Stimulated activated CD8-positive, alpha-beta memory T cell treated with anti-CD3 and anti-CD28 coated beads, Interleukin-7, amount 100 ng/mL, for 1 hour (primary cell): ENCODE results near the gene XRN2.

Experiments
- DNase-seq, 2 donors: peaks; one replicate each; pipeline ENCODE4 v3.0.0-alpha.2; 2020; ENCODE audit warnings: low read depth in 2 of 2

Gene XRN2

DNA sequence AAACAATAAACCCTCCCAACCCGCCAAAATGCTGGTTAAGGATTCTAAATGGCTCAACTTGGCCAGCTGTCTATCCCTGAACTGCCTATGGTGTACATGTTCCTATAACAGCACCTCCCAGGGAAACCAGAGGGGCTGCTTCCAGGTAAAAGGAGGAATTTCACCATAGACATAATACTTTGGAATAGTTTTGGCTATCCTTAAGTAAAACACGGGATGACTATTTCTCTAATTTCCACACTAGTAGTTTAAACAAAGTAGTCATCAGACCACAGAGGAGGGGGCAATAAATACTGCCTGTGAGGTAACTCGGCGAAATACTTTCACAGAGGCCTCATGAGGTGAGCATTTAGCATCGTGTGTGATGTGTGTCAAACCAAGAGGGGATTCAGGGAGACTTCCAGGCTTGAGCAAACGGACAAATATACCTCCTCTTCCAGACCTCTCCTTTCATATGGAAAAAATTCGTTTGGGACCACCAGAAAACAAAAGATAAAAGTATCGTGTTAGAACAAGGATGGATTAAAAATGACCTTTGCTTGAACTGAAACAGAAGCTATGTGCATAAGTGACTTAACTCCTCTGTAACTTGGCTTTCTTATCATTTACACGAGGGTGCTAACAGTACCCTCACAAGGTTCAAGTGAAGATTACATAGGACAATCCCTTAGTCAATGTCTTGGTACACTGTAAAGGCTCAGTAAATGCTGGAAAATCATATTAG, 1.0 kb upstream of the XRN2 start:
- no peak for DNase-seq

- DNase-seq = no peak
Observed at GRCh38 chr20:21302664-21303060, 469 bp upstream of the XRN2 start.

DNA sequence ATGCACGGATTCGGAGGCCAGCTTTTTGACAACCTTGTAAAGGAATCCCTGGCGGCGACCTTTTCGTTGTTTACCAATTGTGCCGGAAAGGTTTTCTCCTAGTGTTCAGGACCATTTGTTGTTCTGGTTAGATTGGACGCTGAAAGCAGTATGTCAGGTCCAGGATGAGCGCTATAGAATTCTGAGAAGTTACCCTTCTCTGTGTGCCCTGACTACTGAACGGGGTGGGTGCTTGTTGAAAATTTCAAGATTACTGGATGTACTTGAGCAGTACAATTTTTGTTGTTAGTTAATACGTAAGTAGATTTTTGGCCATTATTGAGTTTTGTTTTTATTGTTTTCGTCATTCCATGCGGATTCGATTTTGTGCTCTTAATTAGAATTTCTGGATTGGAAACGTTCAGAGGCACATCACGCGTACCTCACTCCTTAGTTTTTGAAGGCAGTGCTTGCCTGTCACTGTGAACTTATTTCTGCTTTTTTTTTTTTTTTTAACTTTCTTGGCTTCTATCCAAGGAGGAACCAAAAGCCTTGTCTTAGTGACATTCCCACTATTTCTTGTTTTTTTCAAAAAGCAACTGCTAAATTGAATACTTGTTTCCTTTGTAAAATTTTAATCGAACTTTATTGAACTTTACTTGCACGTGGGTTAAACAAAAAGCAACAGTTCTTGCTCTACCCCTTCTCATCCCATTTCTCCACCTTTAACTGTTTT, 898 bp downstream of the XRN2 start:
- DNase-seq = no peak

- DNase-seq = no peak
Observed at GRCh38 chr20:21308340-21308739, 5.2 kb downstream of the XRN2 start.

GRCh38 chr20:21309678-21310467, 6.7 kb downstream of the XRN2 start:
- no peak for DNase-seq

- no peak for DNase-seq
Observed at GRCh38 chr20:21312813-21313474, 9.8 kb downstream of the XRN2 start.

GRCh38 chr20:21315138-21315537, 12.0 kb downstream of the XRN2 start:
- DNase-seq = no peak

DNA sequence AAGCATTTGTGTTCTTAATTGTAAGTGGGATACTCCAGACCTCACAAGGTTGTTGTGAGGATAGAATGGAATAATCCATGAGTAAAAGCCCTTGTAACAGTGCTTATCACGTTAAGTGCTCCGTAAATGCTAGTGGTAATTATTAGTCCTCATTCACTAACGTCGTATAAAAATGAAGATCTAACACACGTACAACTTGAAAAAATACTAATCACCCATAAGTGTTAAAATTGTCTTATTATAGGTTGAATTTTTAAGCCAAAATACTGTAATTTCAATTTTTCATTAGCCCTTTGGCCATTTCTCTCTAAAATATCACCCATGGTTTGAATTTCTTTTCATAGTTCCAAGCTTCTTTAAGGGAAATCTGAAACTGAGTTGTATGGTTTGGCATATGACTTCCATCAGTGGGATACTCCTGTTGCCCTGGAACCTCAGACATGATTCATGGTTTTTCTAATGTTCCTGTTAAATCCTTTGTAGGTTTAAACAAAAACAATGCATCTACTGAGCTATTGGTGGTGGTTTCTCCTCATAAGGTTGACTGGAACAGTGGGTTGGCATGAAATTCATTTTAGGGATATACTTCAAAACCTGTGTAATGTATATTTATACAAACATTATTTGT, 19.1 kb downstream of the XRN2 start:
- no peak for DNase-seq

DNA sequence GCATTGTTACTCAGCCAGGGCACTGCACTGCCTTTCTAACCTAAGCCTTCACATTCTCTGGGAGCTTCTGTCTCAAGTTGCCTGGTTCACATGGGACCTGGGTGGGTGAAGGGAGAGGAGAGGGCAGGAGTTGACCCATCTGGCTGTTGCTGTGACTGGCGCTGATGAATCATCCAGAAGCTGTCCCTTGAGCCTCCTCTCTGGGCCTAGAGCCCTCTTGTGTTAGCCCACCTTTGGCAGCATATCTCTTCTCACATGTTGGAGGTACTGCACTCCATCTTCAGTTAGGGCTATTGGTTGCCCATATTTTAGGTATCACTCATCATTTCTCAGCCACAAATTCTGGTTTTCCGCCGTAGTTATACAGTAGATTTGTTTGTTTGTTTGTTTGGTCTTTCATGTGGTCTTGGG, 19.8 kb downstream of the XRN2 start:
- no peak for DNase-seq

DNA sequence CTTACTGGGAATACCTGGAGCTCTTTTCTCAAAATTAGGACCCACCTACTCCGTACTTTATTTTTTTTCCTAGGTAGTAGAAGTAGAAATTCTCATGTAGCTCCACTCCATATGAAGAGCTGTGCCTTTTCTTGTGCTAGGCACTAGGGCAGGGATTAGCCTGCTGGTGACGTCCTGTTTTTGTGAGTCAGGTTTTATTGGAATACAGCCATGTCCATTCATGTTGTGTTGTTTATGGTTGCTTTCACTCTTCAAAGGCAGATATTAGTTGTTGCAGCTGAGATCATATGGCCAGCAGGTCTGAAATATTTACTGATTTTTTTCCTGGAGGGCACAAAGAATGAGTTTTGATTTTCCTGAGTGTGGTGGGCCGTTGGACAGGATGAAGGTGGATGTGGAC, 20.5 kb downstream of the XRN2 start:
- no peak for DNase-seq

DNA sequence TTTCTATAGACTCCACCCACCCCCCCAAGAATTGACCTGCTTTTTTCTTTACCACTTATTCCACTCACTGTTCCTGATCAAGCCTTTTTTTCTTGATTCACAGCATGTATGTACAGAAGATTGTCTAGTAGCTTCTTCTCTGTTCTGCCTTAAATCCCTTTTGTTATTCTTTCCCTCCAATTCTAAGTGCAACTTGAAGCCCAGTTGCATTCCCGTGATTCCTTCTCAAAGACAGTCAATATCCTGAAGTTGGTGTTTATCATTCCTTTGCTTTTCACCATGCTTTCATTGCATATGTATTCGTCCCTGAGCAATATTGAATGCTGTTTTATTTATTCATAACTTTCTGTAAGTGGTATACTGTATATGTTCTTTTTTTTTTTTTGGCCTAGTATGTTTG, 21.0 kb downstream of the XRN2 start:
- DNase-seq = no peak

- DNase-seq = no peak
Observed at GRCh38 chr20:21325296-21325695, 22.2 kb downstream of the XRN2 start.

DNA sequence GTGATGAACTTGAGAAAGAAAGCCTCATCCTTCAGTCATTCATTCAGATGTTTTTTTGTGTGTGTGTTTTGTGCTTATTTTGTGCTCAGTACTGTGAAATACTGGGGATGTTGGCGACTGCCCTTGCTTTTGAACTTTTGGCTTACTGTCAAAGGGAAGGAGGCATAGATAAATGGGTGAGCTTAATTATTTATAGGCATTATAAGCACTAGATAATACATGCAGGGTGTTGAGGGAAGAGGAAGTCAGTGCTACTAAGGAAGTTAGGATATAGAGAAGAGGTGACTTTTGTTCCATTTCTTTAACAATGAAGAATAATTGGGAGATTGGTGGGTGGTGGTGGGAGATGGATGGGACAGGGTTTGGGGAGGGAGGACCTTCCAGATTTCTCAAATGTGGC, 23.6 kb downstream of the XRN2 start:
- no peak for DNase-seq

DNA sequence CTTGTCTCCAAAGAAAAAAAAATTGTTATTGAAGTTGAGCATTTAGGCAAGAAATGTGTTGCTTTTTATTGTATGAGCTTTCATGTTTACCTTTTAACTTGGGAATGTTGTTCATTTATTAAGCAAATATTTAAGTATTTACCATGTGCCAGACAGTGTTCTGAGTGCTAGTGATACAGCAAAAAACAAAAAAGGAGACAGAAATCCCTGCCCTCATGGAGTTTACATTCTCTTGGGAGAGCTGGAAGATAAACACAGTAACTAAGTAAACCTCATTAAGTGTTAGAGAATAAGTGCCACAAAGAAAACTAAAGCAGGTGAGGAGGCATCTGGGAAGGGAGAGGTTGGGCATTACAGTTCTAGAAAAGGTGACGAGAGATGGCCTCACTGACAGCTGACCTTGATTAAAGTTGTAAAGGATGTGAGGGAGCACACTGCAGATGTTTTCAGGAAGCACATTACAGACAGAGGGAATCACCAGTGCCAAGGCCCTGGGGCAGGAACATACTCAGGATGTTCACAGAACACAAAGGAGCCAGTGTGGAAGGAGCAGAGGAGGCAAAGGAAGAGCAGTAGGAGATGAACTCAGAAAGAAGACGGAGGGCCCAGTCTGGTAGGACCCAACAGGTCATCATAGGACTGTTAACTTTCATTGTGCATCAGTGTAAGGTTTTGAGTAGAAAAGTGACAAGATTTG, 33.5 kb downstream of the XRN2 start:
- DNase-seq = no peak

- DNase-seq = no peak
Observed at GRCh38 chr20:21338291-21338690, 35.2 kb downstream of the XRN2 start.

GRCh38 chr20:21339499-21339898, 36.4 kb downstream of the XRN2 start:
- DNase-seq = no peak

DNA sequence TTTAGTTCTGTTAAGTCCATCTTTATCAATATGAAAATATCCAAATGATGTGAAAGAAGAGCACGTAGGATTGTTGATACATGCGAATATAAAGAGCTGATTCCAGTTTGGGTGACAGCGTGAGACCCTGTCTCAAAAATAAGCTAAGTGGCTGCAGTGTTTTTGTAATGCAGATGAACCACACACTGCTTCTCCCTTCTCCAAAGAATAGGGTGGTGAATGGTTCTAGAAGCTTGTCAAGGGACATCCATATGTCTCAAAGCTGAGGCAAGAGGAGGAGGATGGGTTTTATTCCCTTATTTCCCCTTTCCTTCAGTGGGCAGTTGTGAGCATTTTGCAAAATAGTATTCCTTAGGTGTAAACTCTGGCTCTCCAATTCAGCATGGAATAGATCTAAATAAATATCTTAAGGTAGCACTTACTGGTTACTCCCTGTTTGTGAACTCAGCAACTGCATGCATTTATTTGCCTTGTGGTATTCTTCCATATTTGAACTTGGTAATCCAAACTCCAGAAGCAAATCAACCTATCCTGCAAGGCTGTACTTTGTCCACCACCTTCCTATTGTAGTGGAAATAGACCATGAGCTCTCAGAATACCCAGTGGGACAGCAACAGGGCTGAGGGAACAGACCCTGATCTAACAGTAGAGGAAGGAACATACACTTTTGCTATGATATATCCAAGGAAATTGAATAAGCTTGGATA, 38.0 kb downstream of the XRN2 start:
- no peak for DNase-seq

- DNase-seq = no peak
Observed at GRCh38 chr20:21342656-21343345, 39.7 kb downstream of the XRN2 start.

DNA sequence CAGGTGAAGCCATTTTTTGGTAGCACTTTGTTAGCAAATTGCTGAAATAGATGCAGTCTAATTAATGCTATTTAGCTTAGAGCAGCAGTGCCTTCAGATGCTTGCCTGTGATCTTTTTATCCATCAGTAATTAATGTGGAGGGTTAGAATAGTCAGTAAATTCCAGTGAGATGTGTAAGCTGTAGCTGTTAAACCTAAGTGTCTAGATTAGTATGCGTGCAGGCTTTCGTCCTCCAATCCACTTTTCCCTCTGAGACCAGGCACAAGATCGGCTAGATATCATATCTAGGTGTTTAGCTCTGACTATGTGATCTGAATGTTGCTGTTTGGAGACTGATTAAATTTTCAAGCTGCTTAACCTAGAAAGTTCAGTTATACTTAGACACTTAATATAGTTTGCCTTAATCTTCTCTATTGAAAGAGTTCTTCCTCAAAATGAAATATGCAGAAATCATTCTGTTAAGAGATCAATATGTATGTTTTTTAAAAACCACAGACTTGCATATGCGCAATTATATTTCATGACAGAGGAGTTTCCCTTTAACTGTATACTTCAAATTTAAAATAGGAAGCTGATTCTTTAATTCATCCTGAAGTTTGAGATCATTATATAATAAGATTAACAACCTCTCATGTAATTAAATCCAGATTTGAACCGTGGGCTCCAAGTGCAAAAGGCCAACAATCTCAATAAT, 41.2 kb downstream of the XRN2 start:
- DNase-seq = no peak
